AG09309 (cell line): ENCODE measurements around the gene PKMYT1.
A peak's percentile ranks its signal among the peaks of the same experiment; 100 is the strongest.

Experiments
- DNase-seq: peaks from one replicate; pipeline ENCODE4 v3.0.0-alpha.2; 2010; ENCODE audit warnings: low read depth
- H3K4me3 ChIP-seq: 2 replicates; pipeline ENCODE4 v1.5.1; 2011; ENCODE audit warnings: mild to moderate bottlenecking, low read depth, low read length, moderate library complexity; ENCODE audit not compliant: control insufficient read depth
- TF ChIP-seq, protein P1 (sequence below): IDR thresholded peaks from 2 replicates; pipeline ENCODE4 v1.5.1; 2011; ENCODE audit warnings: mild to moderate bottlenecking, low read depth, low read length, inconsistent platforms; ENCODE audit not compliant: insufficient read depth, control insufficient read depth; ENCODE audit errors: missing control alignments

PKMYT1 gene

DNA sequence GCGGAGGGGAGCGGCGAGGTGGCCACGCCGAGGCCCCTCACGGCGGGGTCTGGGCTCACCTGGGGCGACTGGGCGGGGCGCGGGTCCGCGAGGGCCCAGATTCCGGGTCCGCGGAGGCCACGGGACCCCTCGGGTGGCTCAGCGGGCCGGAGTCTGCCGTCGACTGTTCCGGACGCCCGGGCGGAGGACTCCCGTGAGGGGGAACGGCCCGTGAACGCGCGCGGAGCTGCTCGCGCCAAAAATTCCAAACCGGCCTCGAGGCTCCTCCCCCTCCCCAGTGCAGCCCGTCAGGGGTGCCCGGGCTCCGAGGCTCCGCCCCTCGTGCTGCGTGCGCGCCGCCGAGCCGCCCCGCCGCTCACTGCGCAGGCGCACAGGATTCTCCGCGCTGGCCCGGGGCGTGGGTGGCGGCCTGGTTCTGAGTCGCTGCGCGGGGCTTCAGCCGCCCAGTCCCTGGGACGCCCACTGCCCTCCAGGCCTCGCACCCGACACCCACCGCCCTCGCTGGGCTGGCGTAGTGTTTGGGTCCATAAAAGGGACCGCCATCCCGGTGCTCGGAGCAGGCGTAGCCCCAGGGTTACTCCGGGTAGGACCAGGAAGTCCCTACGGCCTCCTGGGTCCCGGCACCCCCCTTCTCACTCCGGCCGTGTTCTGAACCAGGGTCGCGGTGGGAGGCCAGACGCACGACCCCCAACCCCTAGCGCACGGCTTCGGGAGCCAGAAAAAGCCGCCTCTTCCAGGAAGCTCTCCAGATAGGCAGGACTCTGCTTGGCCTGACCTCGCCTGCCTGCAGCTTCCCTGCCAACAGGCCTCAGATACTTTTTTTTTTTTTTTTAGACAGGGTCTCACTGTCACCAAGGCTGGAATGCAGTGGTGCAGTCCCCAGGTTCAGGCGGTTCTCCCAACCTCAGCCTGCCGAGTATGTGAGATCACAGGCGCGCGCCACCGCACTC is at the start of gene PKMYT1:
Gene PKMYT1 (minus strand): TSS at position 220 of the 950 bp plus-strand sequence. CDS start 789 bp downstream, outside the sequence.
- H3K4me3 ChIP-seq, result peak within 1 kb of the TSS; percentile 80
- no peak for DNase-seq
- TF ChIP-seq, protein P1, sequence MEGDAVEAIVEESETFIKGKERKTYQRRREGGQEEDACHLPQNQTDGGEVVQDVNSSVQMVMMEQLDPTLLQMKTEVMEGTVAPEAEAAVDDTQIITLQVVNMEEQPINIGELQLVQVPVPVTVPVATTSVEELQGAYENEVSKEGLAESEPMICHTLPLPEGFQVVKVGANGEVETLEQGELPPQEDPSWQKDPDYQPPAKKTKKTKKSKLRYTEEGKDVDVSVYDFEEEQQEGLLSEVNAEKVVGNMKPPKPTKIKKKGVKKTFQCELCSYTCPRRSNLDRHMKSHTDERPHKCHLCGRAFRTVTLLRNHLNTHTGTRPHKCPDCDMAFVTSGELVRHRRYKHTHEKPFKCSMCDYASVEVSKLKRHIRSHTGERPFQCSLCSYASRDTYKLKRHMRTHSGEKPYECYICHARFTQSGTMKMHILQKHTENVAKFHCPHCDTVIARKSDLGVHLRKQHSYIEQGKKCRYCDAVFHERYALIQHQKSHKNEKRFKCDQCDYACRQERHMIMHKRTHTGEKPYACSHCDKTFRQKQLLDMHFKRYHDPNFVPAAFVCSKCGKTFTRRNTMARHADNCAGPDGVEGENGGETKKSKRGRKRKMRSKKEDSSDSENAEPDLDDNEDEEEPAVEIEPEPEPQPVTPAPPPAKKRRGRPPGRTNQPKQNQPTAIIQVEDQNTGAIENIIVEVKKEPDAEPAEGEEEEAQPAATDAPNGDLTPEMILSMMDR, result no peak

DNA sequence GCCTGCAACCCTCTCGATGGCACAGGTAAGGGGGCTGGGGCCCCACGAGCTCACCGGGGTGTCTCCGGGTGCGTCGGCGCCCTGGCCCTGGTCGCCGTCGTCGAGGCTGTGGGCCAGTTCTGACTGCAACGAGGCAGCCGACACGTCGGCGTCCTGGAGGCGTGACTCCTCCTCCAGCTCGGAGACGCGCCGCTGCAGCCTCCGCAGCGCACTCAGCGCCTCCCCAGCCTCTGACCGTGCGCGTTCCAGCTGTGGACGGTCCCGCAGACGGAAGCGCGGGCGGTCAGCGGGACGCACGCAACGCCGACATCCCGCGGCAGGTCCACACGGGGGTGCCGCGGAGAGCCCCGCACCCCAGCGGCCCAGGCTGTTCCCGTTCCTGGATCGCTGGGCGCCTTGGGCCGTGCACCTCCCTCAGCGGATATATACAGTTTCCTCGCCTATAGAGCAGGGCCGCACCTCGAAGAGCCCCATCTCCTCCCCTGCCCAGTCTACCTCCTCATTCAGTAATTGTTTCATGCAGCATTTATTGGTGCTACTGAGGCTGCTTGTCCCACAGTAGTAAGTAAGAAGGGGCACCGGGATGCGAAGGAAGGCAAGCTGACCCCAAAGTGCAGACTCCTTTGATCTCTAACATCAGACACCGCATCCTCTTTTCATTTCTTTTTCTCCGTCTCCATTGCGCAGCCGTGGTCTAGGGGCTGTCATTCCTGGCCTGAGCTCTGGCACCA is 49.4 kb upstream of the PKMYT1 start:
- no peak for DNase-seq
- H3K4me3 ChIP-seq, result no peak overlapping the region; the same call in 1 of the 2 replicates
- TF ChIP-seq, protein P1, result no peak

DNA sequence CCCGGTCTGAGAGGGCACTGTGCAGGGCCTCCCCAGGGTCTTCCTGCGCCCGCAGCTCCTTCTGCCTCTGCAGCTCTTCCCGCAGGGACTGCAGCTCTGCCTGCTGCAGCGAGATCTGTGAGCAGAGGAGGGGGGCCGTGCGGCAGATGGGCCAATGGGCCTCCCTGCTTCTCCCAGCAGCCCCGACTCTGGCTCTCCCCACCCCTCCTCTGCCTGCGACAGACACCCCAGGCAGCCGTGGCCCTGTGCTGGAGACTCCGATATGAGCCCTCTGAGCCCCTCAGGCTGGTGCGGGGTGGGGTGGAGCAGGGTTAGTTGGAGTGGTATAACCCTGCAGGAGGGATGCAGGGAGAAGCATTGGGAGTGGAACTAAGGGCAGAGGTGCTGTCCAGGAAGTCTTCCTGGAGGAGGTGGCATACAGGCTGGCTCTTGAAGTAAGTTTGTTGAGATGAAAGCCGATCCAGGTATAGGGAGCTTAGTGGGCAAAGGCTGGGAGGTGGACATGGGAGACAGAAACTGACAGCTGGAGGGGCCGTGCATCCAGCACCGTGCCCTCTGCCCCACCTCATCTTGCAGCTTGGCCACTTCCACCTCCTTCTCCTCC is 48.6 kb upstream of the PKMYT1 start:
- TF ChIP-seq, protein P1, result no peak
- no peak overlapping the region for H3K4me3 ChIP-seq
- DNase-seq, result no peak

DNA sequence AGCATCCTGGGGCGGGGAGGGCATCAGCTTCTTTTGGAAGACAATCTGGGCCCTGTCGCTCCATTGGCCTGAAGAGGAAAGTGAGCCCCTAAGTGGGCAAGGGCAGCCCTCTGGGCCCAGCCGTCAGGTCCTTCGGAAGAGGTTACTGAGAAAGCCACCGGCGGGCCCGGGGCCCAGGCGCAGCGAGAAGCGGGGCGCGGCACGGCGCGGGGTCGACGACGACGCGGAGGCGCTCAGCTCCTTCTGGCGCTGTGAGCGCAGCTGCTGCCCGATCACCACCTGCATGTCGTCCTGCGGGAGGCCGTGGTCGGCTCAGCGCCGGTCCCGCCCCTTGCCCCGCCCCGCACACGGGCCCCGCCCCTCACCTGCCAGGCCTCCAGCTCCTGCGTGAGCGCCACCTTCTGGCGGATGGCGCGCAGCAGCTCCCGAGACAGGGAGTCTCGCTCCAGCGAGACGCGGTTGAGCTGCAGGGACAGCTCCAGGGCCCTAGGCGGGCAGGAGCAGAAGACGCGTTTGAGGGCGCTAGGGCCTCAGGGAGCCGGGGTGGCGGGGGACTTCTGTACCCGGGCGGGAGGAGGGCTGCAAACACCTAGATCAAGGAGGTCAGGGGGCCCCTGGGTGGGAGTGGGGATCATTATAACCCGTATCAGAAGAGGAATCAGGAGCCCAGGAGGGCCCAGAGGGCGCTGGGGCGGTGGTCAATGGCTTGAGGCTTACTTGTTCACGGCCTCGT is 47.9 kb upstream of the PKMYT1 start:
- TF ChIP-seq, protein P1, result peak; percentile 57
- no peak overlapping the region for H3K4me3 ChIP-seq
- no peak for DNase-seq

DNA sequence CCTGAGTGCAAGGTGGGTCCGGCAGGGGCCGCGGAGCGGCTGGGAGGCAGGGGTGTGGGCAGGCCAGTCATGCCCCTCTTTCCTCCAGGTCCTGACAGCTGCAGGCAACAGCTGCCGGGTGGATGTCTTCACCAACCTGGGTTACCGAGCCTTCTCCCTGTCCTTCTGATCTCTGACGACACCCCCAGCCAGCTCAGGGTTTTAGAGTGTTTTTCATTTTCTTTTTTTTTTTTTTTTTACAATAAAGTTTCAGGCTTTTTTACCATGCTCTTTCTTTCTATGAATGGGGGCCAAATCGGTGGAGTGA is 47.2 kb upstream of the PKMYT1 start:
- TF ChIP-seq, protein P1, result no peak
- DNase-seq, result no peak
- H3K4me3 ChIP-seq, result no peak overlapping the region
